ENCODE data around the gene GLIS1.

GLIS1 gene

DNA sequence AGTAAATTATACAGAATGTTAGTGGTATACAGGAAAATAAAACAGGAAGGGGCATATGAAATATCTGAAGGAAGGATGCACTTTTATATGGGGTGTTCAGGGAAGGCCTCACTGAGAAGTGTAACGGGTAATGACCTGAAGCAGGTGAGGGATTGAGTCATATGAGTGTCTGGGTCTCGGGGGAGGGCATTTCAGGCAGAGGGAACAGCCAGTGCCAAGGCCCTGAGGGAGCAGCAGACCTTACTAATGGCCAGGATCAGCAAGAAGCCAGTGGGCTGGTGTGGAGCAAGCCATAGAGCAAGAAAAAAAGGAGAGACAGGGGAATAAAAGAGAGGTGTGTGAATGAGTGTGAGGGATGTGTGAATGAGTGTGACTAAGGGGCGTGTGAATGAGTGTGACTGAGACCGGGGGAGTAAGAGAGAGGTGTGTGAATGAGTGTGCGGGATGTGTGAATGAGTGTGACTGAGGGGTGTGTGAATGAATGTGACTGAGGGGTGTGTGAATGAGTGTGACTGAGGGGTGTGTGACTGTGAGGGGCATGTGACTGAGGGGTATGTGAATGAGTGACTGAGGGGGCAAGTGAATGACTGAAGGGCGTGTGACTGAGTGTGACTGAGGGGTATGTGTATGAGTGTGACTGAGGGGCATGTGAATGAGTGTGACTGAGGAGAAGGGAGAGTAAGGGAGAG is 107.2 kb downstream of the GLIS1 start:
- DNase-seq, result no peak

DNA sequence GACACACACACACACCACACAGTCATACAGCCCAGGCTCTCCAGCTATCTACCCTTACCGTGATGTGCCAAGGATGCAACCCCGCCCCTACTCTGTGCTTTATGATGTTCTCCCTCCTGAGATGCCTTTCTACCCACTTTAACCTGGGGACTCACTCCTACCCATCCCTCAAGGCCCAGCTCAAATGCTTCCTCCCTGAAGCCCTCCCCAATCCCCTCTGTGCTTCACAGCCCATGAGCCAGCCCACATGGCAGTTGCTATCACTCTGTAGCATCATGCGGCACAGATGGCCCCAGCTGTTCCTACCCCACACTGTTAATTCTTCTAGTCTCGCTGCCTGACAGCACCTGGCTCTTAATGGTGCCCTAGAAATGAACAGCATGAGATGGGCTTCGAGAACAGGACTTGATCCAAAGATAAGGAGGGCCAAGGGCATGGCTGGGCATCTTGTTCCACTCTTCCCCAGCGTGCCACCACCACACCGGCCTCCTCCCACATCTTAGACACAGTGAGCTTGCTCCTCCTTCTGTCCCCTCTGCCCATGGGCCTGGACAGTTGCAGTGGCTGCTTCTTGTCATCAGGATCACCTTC is 109.8 kb downstream of the GLIS1 start:
- DNase-seq, result peak; percentile 28

DNA sequence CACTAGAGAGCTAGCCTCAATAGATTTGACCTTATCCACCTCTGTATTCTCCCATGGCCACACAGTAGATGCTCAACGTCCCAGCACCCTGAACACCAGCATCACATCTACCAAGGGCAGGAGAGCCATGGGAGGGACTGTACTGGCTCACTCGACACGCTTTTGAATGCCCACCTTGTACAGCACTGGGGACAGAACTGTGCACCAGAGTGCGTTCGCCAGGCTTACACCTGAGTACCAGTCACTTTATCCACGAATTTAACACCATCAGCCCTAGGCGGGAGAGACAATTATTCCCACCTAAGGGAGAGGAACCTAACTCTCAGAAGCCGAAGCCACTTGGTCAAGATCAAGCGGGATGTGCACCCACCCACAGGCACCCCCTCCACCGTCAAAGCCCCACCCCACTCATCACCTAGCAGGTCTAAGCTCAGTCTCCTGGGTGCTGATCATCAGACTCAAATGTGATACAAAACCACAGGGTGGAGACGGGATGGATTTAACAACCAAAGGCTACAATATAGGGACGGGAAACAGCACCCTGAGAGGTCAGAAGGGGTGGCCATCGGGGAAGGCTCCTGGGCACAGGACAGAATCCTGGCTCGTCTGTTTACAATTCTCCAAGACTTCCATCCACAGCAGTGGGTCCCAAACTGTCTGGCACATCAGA is 110.5 kb downstream of the GLIS1 start:
- no peak for DNase-seq

DNA sequence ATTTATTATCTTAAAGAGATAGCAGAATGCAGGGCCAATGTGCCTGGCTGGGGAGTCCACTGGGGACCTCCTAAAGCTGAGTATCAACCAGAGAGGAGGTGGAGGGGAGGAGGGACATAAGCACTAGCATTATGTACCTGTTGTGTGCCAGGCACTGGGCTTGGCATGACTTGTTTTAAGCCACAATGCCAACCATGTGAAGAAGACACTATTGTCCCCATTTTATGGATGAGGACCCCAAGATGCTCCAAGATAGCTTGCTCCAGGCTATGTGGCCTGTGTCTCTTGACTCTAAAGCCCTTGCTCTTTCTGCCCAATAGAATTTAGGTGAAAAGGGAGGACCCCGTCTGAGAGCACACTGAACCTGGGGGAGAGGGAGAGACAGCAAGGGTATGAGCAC is 111.3 kb downstream of the GLIS1 start:
- DNase-seq, result no peak

DNA sequence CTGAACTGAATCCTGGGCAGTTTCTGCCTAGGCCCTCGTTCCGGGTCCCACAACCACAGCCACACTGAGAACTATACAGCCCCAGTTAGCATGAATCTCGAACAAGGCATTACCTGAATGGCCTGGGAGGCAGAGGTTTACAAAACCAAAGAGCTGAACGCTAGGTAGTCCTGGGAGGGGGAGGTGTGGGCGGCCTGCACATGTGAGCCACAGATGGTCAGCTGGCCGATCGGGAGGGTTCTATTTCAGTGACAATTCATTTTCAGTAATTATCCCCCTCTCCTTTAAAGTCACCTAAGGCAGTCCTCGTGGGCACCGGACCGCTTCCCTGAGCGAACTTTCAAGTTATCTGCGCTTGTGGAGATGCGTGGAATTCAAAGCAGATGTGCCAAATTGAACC is 111.9 kb downstream of the GLIS1 start:
- DNase-seq, result peak; percentile 19

DNA sequence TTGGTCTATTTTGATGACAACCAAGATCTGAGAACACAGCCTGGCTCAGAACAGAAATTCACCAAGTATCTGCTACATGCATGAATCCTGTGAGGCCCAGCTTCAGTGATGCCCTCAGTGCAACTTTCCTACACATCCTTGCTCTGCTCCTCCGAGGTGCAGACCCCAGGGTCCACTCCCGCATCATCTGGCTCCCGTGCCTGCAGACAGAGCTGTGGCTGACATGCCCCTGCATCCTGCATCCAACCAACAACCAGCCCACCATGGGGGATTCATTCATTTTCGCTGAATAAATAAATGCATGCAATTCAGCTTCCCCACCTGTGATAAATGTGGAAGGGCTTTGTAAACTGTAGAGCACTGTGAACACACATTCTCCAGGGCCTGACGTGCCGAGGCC is 112.3 kb downstream of the GLIS1 start:
- peak; percentile 32 for DNase-seq

DNA sequence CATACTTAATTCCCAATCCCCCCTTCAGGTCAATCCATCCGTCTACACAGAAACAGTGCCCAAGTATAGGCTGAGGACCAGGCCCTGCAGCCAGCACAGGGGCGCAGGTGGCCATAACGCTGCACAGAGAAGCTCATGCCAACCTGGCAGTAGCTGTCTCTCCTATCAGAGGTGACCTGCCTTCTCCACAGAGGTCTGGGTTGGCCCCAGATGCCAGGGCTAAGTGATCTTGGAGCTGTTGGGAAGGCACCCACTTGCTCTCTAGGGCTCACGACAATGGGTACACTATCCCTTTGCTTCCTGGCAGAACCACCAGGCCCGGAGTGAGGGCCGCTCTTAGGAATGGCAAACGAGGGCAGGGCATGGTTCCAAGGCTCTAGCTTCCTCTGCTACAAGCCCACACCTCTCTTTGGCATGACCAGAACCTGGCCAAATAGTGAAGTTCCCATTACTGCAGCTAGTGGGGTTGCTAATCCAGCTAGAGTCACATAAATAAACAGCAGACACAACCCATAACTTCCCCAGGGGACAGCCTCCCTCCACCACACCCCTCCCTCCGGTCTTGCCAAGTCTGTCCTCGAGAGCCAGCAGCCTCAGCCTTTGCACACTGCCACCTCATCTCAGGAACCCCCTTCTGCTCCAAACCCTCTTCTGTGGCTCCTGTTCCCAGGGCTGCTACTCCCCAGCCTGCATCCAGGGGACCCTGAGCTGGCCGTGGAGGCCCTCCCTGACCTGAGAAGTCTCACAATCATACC is 113.0 kb downstream of the GLIS1 start:
- DNase-seq, result peak; percentile 13

DNA sequence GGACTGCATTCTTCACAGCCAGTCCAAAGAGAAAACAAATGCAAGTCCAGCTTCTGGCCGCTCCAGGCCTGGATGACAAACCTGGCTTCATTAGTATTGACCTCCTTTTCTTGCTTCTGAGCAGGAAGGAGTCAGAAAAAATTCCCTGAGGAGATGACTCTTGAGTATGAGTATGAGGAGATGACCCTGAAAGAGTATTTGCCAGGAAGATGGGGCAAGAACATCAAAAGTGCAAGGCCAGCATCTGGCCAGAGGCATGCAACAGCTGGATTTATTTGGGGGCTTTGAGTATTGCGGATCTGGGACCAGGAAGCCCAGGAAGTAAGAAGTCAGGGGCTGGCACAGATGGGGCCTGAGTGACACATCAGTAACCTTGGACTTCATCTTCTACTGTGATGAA is 113.9 kb downstream of the GLIS1 start:
- DNase-seq, result no peak

DNA sequence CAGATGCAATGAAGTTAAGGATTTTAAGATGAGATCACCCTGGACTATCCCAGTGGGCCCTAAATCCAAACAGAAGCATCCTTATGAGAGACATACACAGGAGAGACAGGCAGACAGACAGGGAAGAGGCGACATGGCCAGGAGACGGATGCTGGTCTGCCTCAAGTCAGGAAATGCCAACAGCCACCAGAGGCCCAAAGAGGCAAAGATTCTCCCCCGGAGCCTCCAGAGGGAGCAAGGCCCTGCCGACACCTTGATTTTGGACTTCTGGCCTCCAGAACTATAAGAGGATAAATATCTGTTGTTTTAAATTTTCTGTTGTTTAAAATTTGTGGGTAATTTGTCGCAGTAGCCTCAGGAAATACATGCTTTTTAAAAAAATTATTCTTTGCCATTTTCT is 116.4 kb downstream of the GLIS1 start:
- DNase-seq, result no peak

DNA sequence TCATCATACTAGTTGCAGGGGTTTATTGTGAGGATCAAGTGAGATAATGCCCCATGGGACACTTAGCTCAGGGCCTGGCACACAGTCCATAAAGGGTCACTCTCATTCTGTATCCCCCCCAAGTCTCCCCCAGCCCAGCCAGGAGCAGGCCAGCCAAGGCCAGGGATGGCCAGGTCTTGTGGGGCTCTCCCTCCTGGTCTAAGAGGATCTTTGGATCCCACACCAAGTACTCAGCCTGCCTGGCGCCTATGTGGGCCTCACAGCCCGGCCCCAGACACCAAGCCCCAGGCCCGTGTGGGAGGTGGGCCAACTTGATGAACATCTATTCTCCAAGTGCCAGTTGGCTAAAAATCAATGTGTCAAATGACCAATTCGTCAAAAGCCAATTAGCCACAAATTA is 117.8 kb downstream of the GLIS1 start:
- DNase-seq, result no peak

DNA sequence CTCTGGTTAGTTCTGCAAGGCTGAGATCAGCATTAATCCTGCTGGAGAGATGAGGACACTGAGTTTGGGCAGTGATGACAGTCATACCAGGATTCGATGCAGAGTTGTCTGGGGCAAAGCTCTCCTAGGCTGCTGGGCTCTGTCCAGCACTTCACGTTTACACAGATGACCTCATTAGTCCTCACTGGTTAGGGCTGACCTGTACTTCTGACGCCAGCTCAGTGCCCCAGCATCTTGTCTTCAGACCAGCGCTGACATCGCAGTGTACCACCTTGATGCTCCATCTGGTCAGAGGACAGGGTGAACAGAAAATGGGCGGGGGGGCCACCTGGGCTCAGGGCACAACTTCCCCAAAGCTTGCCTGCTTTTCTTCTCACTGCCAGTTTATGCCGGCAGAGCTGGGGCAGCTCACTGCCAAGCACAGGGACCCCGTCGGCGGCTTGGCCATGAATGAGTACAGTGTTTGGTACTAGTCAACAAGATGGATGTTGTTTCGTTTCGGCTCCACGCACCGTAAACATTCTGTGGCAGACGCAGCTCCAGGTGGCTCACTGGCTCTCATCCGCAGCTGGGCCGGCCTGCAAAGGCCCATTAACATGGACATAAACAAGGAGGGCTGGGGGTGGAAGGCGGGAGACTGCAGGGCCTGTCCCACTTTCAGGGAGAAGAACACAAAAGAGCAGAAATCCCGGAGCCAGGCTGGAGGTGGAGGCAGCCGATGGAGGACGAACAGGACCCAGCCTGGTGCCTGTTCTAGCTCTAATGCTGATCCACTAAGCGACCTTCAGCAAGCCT is 118.7 kb downstream of the GLIS1 start:
- no peak for DNase-seq

DNA sequence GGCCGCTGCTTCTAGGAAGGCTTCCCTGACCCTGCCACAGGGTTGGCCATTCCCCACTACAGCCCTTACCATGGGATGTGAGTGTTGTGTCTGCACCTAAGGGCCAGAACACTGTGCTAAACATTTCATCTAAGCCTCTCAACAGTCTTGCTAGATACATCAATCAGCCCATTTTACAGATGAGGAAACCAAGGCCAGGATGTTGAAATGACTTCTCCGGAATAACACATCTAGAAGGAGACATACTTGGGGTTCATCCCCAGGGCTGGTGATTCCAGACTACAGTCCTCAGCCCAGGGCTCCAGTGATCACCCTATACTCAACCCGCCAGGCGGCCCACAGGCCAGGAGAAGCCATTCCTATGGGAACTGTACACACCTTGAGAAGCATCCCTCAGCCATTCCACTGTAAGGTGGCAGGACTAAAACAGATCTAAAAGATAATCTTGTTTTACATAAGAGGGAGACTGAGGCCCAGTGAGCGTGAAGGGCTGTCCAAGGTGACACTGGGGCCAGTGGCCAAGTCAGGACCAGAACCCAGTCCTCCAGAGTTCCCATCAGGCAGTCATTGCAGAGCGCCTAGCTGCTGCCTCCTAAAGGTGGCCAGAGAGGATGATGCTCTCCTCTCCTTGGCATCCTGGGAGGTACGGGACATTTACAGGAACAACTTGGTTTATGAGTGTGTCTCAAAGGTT is 119.5 kb downstream of the GLIS1 start:
- no peak for DNase-seq

DNA sequence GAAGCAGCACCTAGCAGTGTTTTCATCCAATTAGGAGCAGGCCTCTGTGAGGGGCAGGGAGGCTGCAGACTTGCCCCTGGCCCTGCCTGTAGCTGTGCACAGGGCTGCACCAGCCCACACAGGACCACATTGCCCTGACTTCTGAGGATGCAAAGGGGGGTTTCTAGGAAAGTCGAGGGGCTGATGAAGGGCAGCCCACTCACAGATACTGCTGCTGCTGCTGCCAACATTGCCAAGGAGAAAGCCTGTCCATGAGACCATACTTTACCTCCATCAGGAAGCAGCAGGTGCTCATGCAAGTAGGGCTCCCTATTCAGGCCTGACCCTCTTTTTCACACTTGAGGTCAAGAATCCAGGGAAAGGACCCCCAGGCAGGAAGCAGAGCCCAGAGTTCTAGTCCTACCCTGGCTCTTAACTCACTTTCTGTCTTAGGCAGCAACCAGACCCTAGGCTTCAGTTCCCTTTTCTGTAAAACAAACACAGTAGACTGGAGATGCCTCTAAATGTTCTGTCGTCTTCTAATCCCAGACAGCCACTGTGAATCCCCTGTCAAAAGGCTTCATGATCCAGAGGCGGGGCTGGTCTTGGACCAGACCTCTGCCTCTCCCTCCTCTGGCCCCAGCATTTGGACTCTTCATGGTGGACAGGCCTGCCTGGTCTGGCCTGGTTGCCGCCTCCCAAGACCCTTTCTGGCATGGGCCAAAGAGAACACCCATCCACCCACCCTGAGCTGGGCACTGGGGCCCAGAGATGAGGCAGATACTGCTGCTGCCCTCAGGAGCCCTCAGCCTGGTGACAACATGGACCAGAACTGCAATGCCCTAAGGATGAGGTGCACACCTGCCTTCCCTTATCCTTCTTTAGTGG is 120.2 kb downstream of the GLIS1 start:
- no peak for DNase-seq

DNA sequence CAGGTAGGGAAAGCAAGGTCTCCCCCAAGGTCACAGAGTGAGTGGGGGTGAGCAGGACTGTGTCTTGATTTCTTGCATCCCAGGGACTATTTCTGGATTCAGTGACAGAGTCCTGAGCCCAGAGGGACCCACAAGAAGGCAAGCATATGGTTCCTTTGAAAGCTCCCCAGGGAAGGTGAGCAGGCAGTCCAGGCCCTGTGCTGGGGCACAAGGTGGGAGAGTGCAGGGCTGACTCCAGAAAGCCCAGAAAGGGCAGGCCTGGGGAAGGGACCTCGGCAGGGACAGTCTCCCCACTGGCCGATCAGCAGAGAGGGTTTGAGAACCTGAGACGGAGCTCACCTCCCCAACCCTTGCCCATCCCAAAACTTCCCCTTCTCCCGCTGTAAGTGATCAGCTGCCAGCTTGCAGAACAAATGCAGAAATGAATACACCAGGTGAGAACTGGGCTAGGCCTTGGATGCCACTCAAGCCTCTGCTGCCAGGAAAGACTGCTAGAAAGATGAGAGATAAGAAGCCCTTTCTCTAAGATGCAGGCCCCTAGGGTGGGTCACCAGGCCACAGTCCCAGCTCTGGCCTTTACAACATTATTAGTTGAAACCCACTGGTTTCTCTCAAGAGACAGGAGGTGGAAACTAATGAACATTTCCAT is 121.0 kb downstream of the GLIS1 start:
- no peak for DNase-seq

DNA sequence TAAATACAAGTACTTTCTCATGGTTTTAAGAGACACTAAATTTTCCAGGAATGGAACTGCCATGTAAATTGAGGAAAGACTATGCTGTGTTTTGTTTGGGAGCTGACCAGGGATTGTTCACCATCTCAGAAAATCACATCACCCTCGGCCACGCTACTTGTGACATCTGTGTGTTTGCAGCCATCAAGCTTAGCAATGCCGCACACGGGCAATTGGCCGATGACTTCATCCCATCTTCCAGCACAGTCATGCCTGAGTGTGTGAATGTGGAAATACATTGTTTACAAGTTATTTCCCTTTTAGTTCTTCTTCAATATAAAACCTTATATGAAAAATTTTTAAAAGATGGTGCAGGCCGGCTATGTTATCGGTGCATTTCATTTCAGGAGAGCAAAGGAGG is 121.6 kb downstream of the GLIS1 start:
- DNase-seq, result no peak

DNA sequence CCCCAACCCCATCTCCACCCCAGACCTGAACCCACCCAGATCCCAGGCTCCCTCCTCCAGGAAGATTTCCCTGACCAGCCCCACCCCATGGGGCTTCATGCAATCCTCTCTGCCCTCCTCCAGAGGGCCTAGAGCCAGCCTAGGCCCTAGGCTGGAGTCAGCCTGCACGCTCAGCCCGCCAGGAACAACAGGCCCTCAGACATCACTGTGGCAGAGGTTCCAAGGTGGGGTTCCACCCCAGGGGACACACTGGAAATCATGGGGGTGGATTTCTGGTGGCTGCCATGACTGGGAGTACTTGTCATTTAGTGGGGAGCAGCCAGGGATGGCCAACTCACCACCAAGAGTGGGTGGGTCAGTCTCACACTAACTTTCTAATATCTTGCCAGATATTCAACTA is 122.0 kb downstream of the GLIS1 start:
- no peak for DNase-seq

DNA sequence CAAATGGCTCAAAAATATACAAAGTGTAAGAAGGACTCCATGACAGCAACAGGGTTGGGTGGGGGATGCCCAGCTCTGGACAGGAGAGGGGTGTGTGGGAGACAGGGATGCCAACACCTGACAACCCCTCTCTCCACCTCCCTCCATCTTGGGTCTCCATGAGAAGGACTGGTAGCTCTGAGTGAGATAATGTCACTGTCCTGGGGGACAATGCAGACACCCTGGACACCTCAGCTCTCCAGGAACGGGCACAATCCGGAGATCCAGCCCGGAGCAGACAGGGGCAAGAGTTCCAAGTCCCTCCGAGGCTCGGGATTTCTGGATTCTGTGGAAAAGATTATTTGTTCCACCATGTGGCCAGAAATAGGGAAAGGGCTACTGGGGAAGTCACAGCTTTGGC is 122.5 kb downstream of the GLIS1 start:
- no peak for DNase-seq

DNA sequence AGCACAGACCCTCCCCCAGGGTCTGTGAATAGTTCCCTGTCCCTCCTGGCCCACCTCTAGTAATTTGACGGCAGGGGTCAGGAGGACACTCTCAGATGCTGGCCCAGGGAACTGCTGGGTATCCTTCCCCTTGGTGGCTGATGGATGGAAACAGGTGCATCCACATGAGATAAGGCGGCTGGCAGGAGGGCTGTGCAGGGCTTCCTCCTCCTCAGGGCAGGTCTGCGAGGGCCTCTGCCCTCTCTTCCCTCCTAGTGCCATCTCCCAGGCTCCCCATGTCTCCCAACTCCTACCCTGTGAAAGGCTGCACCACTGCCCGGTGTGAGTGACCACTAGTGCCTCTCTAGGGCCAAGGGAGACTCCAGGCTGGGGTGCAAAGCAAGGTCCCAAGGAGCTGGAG is 123.9 kb downstream of the GLIS1 start:
- DNase-seq, result no peak

DNA sequence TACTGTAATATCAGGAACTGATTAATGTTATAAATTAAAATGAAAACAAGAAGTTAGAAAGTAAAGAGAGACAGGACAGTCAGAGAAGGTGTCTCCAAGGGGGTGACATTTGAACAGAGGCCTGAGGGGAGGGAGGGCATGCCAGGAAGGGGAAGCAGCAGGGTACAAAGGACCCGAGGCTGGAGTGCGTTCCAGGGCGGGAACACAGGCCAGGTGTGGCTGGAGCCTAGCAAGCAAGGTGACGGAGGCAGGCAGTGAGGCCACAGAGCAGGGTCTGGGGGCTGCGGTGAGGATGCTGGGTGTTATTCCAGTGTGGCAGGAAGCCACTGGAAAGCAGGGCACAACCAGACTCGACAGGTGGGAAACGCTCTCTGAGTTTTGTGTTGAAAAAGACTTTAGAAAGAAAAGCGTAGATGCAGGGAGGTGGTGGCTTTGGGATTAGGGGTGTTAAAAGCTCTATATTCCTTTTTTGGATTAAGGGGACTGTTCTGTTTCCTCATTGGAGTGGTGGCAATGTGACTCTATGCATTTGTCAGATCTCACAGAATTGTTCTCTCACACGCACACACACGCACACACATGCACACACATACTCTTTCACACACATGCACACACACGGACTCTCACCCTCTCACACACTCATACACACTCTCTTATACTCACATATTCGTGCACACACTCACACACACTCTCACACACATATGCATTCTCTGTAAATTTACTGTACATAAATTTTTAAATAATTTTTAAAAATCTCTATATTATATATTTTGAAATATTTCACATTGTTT is 124.5 kb downstream of the GLIS1 start:
- DNase-seq, result no peak

DNA sequence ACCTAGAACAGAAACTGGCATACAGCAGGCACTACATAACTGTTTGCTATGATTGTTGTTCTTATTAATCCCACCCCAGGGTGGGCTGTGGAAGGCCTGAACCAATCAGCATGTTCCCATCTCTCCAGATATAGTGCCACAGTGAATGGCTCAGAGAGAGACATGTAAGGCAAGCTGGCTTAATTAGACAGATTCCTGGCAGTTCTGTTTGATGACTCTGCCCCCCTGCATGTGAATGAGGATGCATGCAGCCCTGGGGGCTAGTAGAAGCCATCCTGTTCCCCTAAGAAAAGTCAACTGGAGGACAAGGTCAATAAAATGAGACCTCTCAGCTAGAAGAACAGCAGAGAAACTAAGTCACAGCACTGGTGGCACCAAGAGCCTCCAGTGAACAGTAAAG is 130.3 kb downstream of the GLIS1 start:
- no peak for DNase-seq

Measured in activated CD8-positive, alpha-beta memory T cell treated with anti-CD3 and anti-CD28 coated beads for 24 hours (primary cell).